ENCODE results near the gene PRKCG. TPM values are rescaled to one million over a fixed set of nuclear protein-coding genes. Genes with fewer than 3 reads are reported as not detected.

Gene PRKCG
- total RNA-seq, 3 donors from 2014 or later, result not detected

Other genes with a start within 250 kb of the PRKCG start
- gene NLRP12, start 57.9 kb upstream of the PRKCG start, total RNA-seq, result not detected
- gene MYADM, start 14.3 kb upstream of the PRKCG start, total RNA-seq, result 10 to 100 TPM; 11.3 to 12.0 (median 11.6) TPM
- gene CACNG7, start 27.1 kb downstream of the PRKCG start, total RNA-seq, result not detected
- gene CACNG8, start 80.7 kb downstream of the PRKCG start, total RNA-seq, result not detected
- gene CACNG6, start 109.4 kb downstream of the PRKCG start, total RNA-seq, result not detected
- gene VSTM1, start 181.7 kb downstream of the PRKCG start, total RNA-seq, result not detected
- gene TARM1, start 199.2 kb downstream of the PRKCG start, total RNA-seq, result not detected
- gene OSCAR, start 218.6 kb downstream of the PRKCG start, total RNA-seq, result under 1 TPM in 1 of 3 donors, not detected in 2; 0.11 TPM
- 100 to 1,000 TPM; 118 to 170 (median 140) TPM for gene NDUFA3, start 220.7 kb downstream of the PRKCG start, total RNA-seq
- gene TFPT, start 233.5 kb downstream of the PRKCG start, total RNA-seq, result 10 to 100 TPM; 32.1 to 33.8 (median 33.0) TPM
- gene PRPF31, start 233.6 kb downstream of the PRKCG start, total RNA-seq, result 100 to 1,000 TPM; 154 to 180 (median 161) TPM

Measured in activated T-cell treated with anti-CD3 and anti-CD28 coated beads, Interleukin-2, amount 50 U/mL, for 4 hours (primary cell).